K562 treated with DMSO at 1 percent for 4 hours (cell line): ENCODE results near the gene CEP290. TPM values are rescaled to one million over a fixed set of nuclear protein-coding genes. Genes with fewer than 3 reads are reported as not detected.

Experiments
- total RNA-seq: library from RNA; unstranded; fragments of 300-600 nt; gene quantifications from 2 replicates; pipeline ENCODE4 v1.2.3, GENCODE V29; 2022; ENCODE audit not compliant: insufficient read depth

CEP290 gene
- 2.4 and 2.8 TPM in 2 replicates for total RNA-seq

GRCh38 chr12:88141774-88142609, at the start of gene CEP290, which contains the start of gene TMTC3:
Gene CEP290, minus strand, starts transcription at chr12:88142088. Its CDS starts 781 bp downstream, at chr12:88141307.
Gene TMTC3, plus strand, starts transcription at chr12:88142307. Its CDS starts 6,009 bp downstream, at chr12:88148316.

GRCh38 chr12:88029093-88029665, 112.7 kb downstream of the CEP290 start, which contains the start of gene C12orf50:
Gene C12orf50, minus strand, starts transcription at chr12:88029401. Its CDS starts 2,439 bp downstream, at chr12:88026962.

Other genes starting within 250 kb of the CEP290 start
- not detected in 2 replicates for gene C12orf50, start 112.7 kb downstream of the CEP290 start, total RNA-seq
- gene TMTC3, start 219 bp upstream of the CEP290 start, total RNA-seq: 2.8 and 4.0 TPM in 2 replicates